Cardiac muscle cell (in vitro differentiated cells and primary cell): ENCODE measurements around the gene SLC35F3. TPM values are rescaled to one million over a fixed set of nuclear protein-coding genes. Genes with fewer than 3 reads are reported as not detected.
"Not testable (repeated sequence)": the region's sequence is repeated elsewhere in the genome, so short reads cannot be mapped to it uniquely, and the experiment has no call there.

Experiments used
- DNase-seq, 2 donors: peaks; one replicate each; pipeline versions ENCODE4 v3.0.0 to v3.0.0-alpha.2; 2010 to 2017; ENCODE audit warnings: low read depth in 1 of 2, low spot score in 1 of 2
- H3K27ac ChIP-seq: fragments of 200-600 bp; sonication (generic); 2 replicates; pipeline ENCODE4 v1.5.1; 2016
- H3K27me3 ChIP-seq: fragments of 200-600 bp; sonication (generic); 2 replicates; pipeline ENCODE4 v1.6.0; 2016; ENCODE audit warnings: control low read depth
- H3K36me3 ChIP-seq: fragments of 200-600 bp; sonication (generic); 2 replicates; pipeline ENCODE4 v1.5.1; 2016; ENCODE audit warnings: control low read depth
- H3K4me1 ChIP-seq: fragments of 200-600 bp; sonication (generic); 2 replicates; pipeline ENCODE4 v1.8.1; 2017; ENCODE audit warnings: low read depth, mild to moderate bottlenecking, mixed run types
- H3K4me3 ChIP-seq: fragments of 200-600 bp; sonication (generic); 2 replicates; pipeline ENCODE4 v1.5.1; 2016; ENCODE audit warnings: mild to moderate bottlenecking
- H3K9me3 ChIP-seq: fragments of 200-600 bp; sonication (generic); 2 replicates; pipeline ENCODE4 v1.5.1; 2017; ENCODE audit warnings: low read depth, mild to moderate bottlenecking, control low read depth
- CTCF ChIP-seq: IDR thresholded peaks from 2 replicates; pipeline ENCODE4 v1.5.1; 2012; ENCODE audit warnings: low read depth, mild to moderate bottlenecking, low read length
- polyA plus RNA-seq: library from polyadenylated mRNA; unstranded; fragments of >200 nt; fragmentation: Nextera tagmentation; extraction: Ambion mirVana; gene quantifications from 2 replicates; pipeline ENCODE4 v1.2.1, GENCODE V29; 2016
- total RNA-seq: library from RNA; depleted of rRNA; stranded (reverse); fragments of >200 nt; gene quantifications from 2 replicates; pipeline ENCODE4 v1.2.3, GENCODE V29; 2016

Gene SLC35F3
- total and polyA plus RNA-seq, 2 experiments from 2014 or later, result 0.98 to 2.0 TPM

DNA sequence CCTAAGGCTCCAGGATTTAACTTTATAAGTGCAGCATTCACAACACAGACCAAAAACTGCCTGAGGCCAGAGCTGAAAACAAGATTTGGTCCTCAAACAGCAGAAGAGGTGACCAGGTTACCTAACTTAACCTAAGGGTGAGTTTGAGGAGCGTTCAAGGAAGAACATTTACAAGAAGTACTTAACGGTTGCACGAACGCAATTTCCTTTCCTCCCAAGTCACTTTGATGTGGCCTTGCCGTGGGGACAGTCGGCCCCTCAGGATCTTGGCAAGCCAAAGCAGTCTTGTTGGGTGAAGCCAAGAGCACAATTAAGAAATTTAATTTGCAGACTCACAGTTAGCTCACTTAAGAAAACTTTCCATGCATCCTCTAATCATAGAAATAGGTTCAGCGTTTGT is 266.1 kb downstream of the SLC35F3 start:
- H3K4me3 ChIP-seq, result no peak overlapping the region
- H3K4me1 ChIP-seq, result no peaks in the 10 kb centered on the region
- DNase-seq, result no peak
- no peaks in the 10 kb centered on the region for H3K36me3 ChIP-seq
- no peaks in the 10 kb centered on the region for H3K9me3 ChIP-seq
- TF ChIP-seq CTCF, result no peak
- no peaks in the 10 kb centered on the region for H3K27me3 ChIP-seq
- no peak overlapping the region for H3K27ac ChIP-seq

DNA sequence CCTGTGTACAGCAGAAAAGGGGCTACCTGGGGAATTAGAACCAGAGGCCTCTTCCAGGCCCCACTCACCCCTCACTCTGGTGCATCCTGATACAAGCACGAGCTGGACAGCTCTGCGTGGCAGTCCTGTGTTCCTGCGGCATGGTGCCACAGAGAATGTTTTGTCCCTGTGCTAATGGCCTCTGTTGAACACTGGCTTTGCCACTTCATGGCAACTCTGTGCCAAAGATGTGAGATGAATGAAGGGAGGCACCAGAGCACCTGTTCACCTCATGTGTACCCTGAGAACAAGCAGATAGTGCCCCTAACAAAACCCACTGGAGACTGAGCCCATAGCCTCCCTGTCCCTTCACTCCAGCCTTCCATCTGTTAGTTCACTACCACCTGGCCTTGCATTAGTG is 269.5 kb downstream of the SLC35F3 start:
- H3K27ac ChIP-seq, result no peak overlapping the region
- H3K4me1 ChIP-seq, result no peaks in the 10 kb centered on the region
- no peak for TF ChIP-seq CTCF
- H3K9me3 ChIP-seq, result no peaks in the 10 kb centered on the region
- no peak for DNase-seq
- no peak overlapping the region for H3K4me3 ChIP-seq
- no peaks in the 10 kb centered on the region for H3K27me3 ChIP-seq
- no peaks in the 10 kb centered on the region for H3K36me3 ChIP-seq

- Histone ChIP-seq H3K27me3 (no peaks in the 10 kb centered on the region), H3K27ac (no peak overlapping the region), H3K9me3 (no peaks in the 10 kb centered on the region), H3K4me3 (no peak overlapping the region), H3K36me3 (no peaks in the 10 kb centered on the region), H3K4me1 (no peaks in the 10 kb centered on the region)
- DNase-seq, result no peak
- TF ChIP-seq CTCF, result no peak
Observed at GRCh38 chr1:234175363-234175762, 270.9 kb downstream of the SLC35F3 start.

DNA sequence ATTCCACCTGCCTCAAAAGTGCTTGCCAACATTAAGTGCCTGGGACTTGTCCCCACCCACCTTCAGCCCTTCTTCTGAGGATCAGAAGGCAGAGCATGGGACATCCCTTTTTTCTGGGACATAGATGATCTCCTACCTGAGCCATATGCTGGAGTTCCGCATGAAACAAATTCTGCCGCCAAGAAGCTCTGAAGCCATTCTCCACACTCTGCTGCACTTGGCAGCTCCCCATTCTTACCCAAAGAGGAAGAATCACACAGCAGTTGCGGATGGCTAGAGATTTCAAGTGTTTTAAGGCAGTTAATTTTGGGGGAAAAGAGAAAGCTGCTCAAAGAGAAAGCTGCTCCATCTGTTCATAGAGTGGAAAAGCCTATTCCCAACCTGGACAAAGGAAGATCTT is 271.5 kb downstream of the SLC35F3 start:
- TF ChIP-seq CTCF, result no peak
- Histone ChIP-seq H3K27ac (no peak overlapping the region), H3K4me3 (no peak overlapping the region), H3K27me3 (no peaks in the 10 kb centered on the region), H3K36me3 (no peaks in the 10 kb centered on the region), H3K9me3 (no peaks in the 10 kb centered on the region), H3K4me1 (no peaks in the 10 kb centered on the region)
- no peak for DNase-seq

DNA sequence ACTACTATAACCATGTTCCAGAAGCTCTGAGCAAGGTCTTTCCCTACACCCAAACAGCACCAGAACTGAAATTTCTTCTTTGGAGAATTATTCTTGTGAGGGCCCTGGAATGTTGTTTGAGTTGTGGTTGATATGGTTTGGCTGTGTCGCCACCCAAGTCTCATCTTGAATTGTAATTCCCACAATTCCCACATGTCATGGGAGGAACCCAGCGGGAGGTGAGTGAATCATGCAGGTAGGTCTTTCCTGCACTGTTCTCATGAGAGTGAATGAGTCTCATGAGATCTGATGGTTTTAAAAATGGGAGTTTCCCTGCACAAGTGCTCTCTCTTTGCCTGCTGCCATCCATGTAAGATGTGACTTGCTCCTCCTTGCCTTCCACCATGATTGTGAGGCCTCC is 272.4 kb downstream of the SLC35F3 start:
- not testable (repeated sequence) for H3K9me3 ChIP-seq, H3K4me1 ChIP-seq, H3K36me3 ChIP-seq, H3K27me3 ChIP-seq, H3K27ac ChIP-seq, H3K4me3 ChIP-seq, DNase-seq

- TF ChIP-seq CTCF, result no peak
- no peak for DNase-seq
- Histone ChIP-seq H3K27me3 (no peaks in the 10 kb centered on the region), H3K4me1 (peaks cover 3% of the 10 kb centered on the region), H3K27ac (no peak overlapping the region), H3K4me3 (no peak overlapping the region), H3K9me3 (no peaks in the 10 kb centered on the region), H3K36me3 (no peaks in the 10 kb centered on the region)
Observed at GRCh38 chr1:234185438-234185837, 281.0 kb downstream of the SLC35F3 start.
